Immature natural killer cell (primary cell): Measurements from ENCODE around the gene RANGAP1. TPM values are rescaled to one million over a fixed set of nuclear protein-coding genes. Genes with fewer than 3 reads are reported as not detected.

Source experiments
- DNase-seq, 3 donors: peaks; one replicate each; pipeline ENCODE4 v3.0.0; 2022; ENCODE audit warnings: mixed read lengths in 1 of 3
- H3K27ac Mint-ChIP-seq, 6 donors: one replicate each; pipeline ENCODE4 v1.8.0; 2020; ENCODE audit warnings: mixed read lengths in 6 of 6, mild to moderate bottlenecking in 5 of 6, inconsistent platforms in 4 of 6, moderate library complexity in 3 of 6
- H3K27me3 Mint-ChIP-seq, 3 donors: one replicate each; pipeline ENCODE4 v1.8.0; 2020 to 2021; ENCODE audit warnings: low read depth in 3 of 3, mild to moderate bottlenecking in 3 of 3, mixed read lengths in 3 of 3, moderate library complexity in 3 of 3, inconsistent platforms in 1 of 3
- H3K36me3 Mint-ChIP-seq, 3 donors: one replicate each; pipeline ENCODE4 v1.8.0; 2020; ENCODE audit warnings: mixed read lengths in 3 of 3, inconsistent platforms in 2 of 3, mild to moderate bottlenecking in 2 of 3
- H3K4me1 Mint-ChIP-seq, 2 donors: one replicate each; pipeline ENCODE4 v1.8.0; 2020; ENCODE audit warnings: inconsistent platforms in 2 of 2, mild to moderate bottlenecking in 2 of 2, mixed read lengths in 2 of 2, moderate library complexity in 1 of 2
- H3K4me3 Mint-ChIP-seq, 5 donors: one replicate each; pipeline ENCODE4 v1.8.0; 2020; ENCODE audit warnings: mild to moderate bottlenecking in 5 of 5, mixed read lengths in 5 of 5, inconsistent platforms in 3 of 5, moderate library complexity in 3 of 5
- H3K9me3 Mint-ChIP-seq, 6 donors: one replicate each; pipeline ENCODE4 v1.8.0; 2020; ENCODE audit warnings: mild to moderate bottlenecking in 6 of 6, mixed read lengths in 6 of 6, inconsistent platforms in 4 of 6, moderate library complexity in 3 of 6
- polyA plus RNA-seq, 3 donors: library from polyadenylated mRNA; unstranded; fragments of 300-500 nt; fragmentation: Illumina TruSeq; gene quantifications; one replicate each; pipeline ENCODE4 v1.2.3, GENCODE V29; 2021

The RANGAP1 gene
- polyA plus RNA-seq, 3 donors from 2014 or later, result 10.4 to 29.9 (median 15.6) TPM

GRCh38 chr22:41289671-41290070 lies 3.7 kb upstream of the RANGAP1 start:
- H3K4me3 Mint-ChIP-seq, result no peak overlapping the region
- DNase-seq, result no peak
- peaks cover 3 to 12% (median 7%) of the 10 kb centered on the region in 3 donors for H3K27me3 Mint-ChIP-seq
- no peaks in the 10 kb centered on the region for H3K9me3 Mint-ChIP-seq
- no peaks in the 10 kb centered on the region for H3K36me3 Mint-ChIP-seq
- H3K4me1 Mint-ChIP-seq, result peaks cover 18 to 25% of the 10 kb centered on the region in 2 donors
- H3K27ac Mint-ChIP-seq, result peak overlapping the region in 3 of 6 donors; percentile 7 to 21 (median 17)

DNA sequence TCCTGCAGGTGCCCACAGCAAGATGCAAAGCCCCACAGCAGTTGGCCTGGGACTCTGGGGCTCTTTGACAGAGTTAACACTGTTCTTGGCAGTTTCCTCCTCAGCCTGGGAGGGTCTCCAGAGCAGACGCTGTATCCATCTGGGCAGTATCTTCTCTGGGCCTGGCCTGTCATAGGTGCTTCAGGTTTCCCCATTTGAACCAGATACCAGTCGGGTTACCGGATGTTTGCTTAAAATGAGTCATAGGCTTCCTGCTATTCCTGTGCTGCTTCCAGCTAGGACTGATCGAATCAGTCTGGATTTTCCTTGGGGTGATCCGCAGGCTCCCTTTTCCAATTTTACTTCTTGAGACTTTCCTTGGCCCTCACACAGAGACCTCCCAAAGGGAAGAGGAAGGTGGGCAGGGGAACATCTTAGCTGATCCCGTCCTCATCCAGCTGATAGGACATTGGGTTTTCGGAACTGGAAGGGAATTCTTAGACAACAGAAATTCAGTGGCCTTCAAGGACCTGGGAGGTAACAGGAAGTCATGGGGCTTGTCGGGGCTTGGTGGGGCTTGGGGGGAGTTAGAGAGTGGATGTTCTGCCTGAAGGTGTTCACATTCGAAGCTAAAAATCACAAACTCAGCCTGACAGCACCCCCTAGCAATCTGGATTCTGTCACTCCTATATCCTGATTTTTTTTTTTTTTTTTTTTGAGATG lies 2.4 kb upstream of the RANGAP1 start:
- H3K36me3 Mint-ChIP-seq, result peaks cover 0 to 3% (median 2%) of the 10 kb centered on the region in 3 donors
- H3K27me3 Mint-ChIP-seq, result peaks cover 5 to 14% (median 7%) of the 10 kb centered on the region in 3 donors
- H3K27ac Mint-ChIP-seq, result peak overlapping the region; percentile 26 to 91 (median 78)
- peaks cover 19 to 28% of the 10 kb centered on the region in 2 donors for H3K4me1 Mint-ChIP-seq
- no peak for DNase-seq
- H3K4me3 Mint-ChIP-seq, result peak overlapping the region; percentile 13 to 76 (median 47)
- H3K9me3 Mint-ChIP-seq, result no peaks in the 10 kb centered on the region

GRCh38 chr22:41286639-41287091 lies 678 bp upstream of the RANGAP1 start:
- no peaks in the 10 kb centered on the region for H3K9me3 Mint-ChIP-seq
- H3K27ac Mint-ChIP-seq, result peak overlapping the region; percentile 93 to 98 (median 96)
- H3K36me3 Mint-ChIP-seq, result peaks cover 0 to 8% (median 3%) of the 10 kb centered on the region in 3 donors
- H3K27me3 Mint-ChIP-seq, result peaks cover 5 to 14% (median 7%) of the 10 kb centered on the region in 3 donors
- H3K4me3 Mint-ChIP-seq, result peak overlapping the region; percentile 92 to 98 (median 94)
- H3K4me1 Mint-ChIP-seq, result peaks cover 21 to 34% of the 10 kb centered on the region in 2 donors
- DNase-seq, result no peak

DNA sequence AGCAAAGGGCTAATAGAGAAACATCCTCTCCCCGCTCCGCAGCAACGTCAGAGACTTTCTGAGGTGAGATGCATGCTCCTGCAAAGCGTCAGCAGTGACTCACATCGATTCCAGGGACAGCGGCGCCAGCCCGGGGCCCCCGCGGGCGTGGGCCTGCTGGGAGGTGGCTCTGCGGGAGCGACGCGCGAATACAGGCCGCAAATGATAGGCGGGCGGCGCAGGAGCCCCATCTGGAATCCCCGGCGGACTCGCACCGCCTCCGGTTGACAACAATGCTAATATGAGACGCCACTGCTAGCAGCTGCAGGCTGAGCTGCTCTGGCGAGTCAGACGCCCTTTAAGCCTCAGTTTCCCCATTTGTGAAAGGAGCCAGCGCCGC lies 557 bp downstream of the RANGAP1 start:
- H3K27ac Mint-ChIP-seq, result peak overlapping the region; percentile 92 to 98 (median 96)
- peaks cover 0 to 13% (median 3%) of the 10 kb centered on the region in 3 donors for H3K36me3 Mint-ChIP-seq
- DNase-seq, result peak; percentile 77 to 81 (median 78)
- no peaks in the 10 kb centered on the region for H3K9me3 Mint-ChIP-seq
- peaks cover 5 to 14% (median 7%) of the 10 kb centered on the region in 3 donors for H3K27me3 Mint-ChIP-seq
- H3K4me1 Mint-ChIP-seq, result peaks cover 23 to 34% of the 10 kb centered on the region in 2 donors
- H3K4me3 Mint-ChIP-seq, result peak overlapping the region; percentile 92 to 98 (median 94)

DNA sequence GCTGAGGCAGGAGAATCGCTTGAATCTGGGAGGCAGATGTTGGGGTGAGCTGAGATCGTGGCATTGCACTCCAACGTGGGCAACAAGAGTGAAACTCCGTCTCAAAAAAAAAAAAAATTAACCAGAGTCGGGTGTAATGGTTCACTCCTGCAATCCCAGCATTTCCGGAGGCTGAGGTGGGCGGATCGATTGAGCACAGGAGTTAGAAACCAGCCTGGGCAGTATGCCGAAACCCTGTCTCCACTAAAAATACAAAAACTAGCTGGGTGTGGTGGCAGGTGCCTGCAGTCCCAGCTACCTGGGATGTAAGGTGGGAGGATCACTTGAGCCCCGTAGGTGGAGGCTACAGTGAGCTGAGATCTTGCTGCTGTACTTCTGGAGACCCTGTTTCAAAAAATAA lies 1.5 kb downstream of the RANGAP1 start:
- Mint-ChIP-seq H3K27me3 (peaks cover 5 to 14% (median 7%) of the 10 kb centered on the region in 3 donors), H3K36me3 (peaks cover 0 to 13% (median 3%) of the 10 kb centered on the region in 3 donors), H3K9me3 (no peaks in the 10 kb centered on the region), H3K4me3 (peak overlapping the region; percentile 92 to 98 (median 94)), H3K27ac (peak overlapping the region; percentile 53 to 98 (median 94)), H3K4me1 (peaks cover 23 to 34% of the 10 kb centered on the region in 2 donors)
- no peak for DNase-seq

DNA sequence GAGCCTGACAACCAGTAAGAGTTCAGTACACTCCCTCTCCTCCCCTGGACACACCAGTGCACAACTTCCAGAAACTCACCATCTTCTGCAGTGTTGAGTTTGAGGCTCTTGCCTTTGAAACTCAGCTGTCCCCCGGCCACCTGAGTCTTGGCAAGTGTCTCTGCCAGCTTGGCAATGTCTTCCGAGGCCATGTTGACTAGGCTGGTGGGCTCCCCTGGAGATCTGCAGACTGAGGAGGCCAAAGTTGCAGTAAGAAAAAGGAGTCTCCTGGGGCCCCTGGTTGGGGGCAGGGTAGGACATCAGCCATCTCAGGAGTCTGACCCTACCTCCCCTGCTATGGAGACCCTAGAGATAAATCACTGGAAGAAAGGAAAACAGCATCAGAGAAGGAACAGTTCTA lies 5.1 kb downstream of the RANGAP1 start:
- Mint-ChIP-seq H3K36me3 (peaks cover 8 to 25% (median 14%) of the 10 kb centered on the region in 3 donors), H3K9me3 (no peaks in the 10 kb centered on the region), H3K4me3 (no peak overlapping the region), H3K27ac (no peak overlapping the region), H3K4me1 (peaks cover 10 to 17% of the 10 kb centered on the region in 2 donors), H3K27me3 (peaks cover 4 to 5% (median 4%) of the 10 kb centered on the region in 3 donors)
- DNase-seq, result no peak

DNA sequence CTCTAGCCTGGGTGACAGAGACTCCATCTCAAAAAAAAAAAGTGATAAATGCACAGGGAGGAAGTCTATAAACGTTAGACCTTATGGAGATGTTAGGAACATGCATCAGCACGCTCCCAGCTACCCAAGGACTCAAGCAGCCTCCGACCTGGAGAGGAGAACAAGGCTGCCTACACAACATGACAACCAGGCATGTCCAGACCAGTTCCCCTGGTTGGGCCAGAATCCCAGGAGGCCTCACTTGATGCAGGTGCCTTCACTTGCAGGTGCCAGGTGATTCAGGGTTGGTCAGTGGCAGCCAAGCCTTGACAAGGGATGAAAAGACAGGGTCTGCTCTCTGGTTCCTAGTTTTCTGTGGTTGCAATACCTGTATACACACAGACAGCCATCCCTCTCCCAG lies 5.9 kb downstream of the RANGAP1 start:
- Mint-ChIP-seq H3K4me3 (no peak overlapping the region), H3K36me3 (peaks cover 12 to 28% (median 14%) of the 10 kb centered on the region in 3 donors), H3K27me3 (peaks cover under 1 to 3% (median 3%) of the 10 kb centered on the region in 3 donors), H3K27ac (no peak overlapping the region), H3K4me1 (peaks cover 7 to 13% of the 10 kb centered on the region in 2 donors), H3K9me3 (no peaks in the 10 kb centered on the region)
- DNase-seq, result no peak

DNA sequence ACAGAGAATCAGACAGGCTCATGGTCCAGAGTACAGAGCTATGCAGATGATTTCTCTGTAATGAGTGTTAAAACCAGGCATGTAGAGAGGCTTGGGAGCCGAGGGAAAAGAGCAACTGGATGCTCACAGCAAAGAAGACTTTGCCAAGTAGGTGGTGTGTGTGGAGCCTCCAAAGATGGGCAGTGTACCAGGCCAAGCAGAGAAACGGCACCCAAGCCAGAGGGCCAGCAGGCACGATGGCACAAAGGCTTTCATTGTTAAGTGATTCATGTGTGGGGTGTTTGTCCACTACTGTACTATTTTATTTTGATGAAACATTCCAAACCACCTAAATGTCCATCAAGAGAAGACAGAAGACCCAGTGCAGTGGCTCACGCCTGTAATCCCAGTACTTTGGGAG lies 11.1 kb downstream of the RANGAP1 start:
- no peak overlapping the region for H3K4me3 Mint-ChIP-seq
- peaks cover 20 to 25% (median 24%) of the 10 kb centered on the region in 3 donors for H3K36me3 Mint-ChIP-seq
- no peaks in the 10 kb centered on the region for H3K9me3 Mint-ChIP-seq
- H3K4me1 Mint-ChIP-seq, result no peaks in the 10 kb centered on the region
- H3K27me3 Mint-ChIP-seq, result peaks cover 0 to 2% (median 1%) of the 10 kb centered on the region in 3 donors
- H3K27ac Mint-ChIP-seq, result peak overlapping the region in 1 of 6 donors; percentile 23
- DNase-seq, result no peak

GRCh38 chr22:41273128-41273527 lies 12.9 kb downstream of the RANGAP1 start:
- Mint-ChIP-seq H3K27me3 (peaks cover 0 to 2% (median 1%) of the 10 kb centered on the region in 3 donors), H3K27ac (no peak overlapping the region), H3K4me3 (no peak overlapping the region), H3K4me1 (no peaks in the 10 kb centered on the region), H3K9me3 (no peaks in the 10 kb centered on the region), H3K36me3 (peaks cover 20 to 28% (median 22%) of the 10 kb centered on the region in 3 donors)
- no peak for DNase-seq

- Mint-ChIP-seq H3K27ac (no peak overlapping the region), H3K27me3 (peaks cover 0 to 2% (median 1%) of the 10 kb centered on the region in 3 donors), H3K4me1 (no peaks in the 10 kb centered on the region), H3K9me3 (no peaks in the 10 kb centered on the region), H3K36me3 (peaks cover 13 to 22% (median 18%) of the 10 kb centered on the region in 3 donors), H3K4me3 (no peak overlapping the region)
- DNase-seq, result no peak
Observed at GRCh38 chr22:41271787-41272186, 14.2 kb downstream of the RANGAP1 start.

DNA sequence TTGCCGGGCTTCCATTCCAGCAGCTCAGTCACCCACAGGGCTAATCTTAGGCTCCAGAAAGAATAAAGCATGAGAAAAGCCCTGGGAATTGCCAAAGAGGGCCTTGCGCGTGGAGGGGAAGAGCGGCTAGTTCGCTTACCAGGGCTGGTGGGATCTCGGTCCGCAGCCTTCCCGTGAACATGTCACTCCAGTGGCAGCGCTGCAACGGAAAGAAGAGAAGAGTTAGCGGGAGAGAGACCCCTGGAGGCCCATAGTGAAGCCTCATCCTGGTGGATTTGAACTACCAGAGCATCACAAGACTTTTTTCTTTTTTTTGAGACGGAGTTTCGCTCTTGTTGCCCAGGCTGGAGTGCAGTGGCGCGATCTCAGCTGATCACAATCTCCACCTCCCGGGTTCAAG lies 18.0 kb downstream of the RANGAP1 start:
- peaks cover 5 to 21% (median 19%) of the 10 kb centered on the region in 3 donors for H3K36me3 Mint-ChIP-seq
- H3K4me1 Mint-ChIP-seq, result no peaks in the 10 kb centered on the region
- no peaks in the 10 kb centered on the region for H3K9me3 Mint-ChIP-seq
- no peak overlapping the region for H3K27ac Mint-ChIP-seq
- H3K4me3 Mint-ChIP-seq, result no peak overlapping the region
- DNase-seq, result no peak
- peaks cover 0 to 2% (median 0%) of the 10 kb centered on the region in 3 donors for H3K27me3 Mint-ChIP-seq

DNA sequence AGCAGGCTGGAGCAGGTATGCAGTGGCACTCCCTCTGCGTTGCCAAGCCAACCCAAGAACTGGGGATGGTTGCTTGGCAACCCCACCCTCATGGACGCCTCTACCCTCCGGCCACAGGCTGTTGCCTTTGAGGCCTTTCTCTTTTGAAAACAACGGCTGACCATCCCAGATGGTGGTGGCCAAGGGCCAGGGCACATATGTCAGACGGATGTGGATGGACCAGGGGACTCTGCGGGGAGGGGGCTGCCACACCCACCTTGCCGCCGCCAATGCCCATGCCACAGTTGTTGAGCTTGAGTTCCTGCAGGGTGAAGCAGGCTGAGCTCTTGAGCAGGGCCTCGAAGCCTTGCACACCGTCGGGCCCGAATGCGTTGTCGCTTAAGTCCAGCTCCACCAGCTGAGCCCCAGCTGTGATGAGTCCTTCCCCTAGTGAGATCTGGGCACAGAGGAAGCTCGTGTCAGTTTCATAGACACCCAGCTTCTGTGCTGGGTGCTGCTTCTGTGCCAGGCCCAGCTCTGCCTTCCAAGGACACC lies 21.5 kb downstream of the RANGAP1 start:
- Mint-ChIP-seq H3K27ac (no peak overlapping the region), H3K4me3 (no peak overlapping the region), H3K27me3 (no peaks in the 10 kb centered on the region), H3K36me3 (peaks cover 4 to 27% (median 11%) of the 10 kb centered on the region in 3 donors), H3K4me1 (no peaks in the 10 kb centered on the region), H3K9me3 (no peaks in the 10 kb centered on the region)
- no peak for DNase-seq

DNA sequence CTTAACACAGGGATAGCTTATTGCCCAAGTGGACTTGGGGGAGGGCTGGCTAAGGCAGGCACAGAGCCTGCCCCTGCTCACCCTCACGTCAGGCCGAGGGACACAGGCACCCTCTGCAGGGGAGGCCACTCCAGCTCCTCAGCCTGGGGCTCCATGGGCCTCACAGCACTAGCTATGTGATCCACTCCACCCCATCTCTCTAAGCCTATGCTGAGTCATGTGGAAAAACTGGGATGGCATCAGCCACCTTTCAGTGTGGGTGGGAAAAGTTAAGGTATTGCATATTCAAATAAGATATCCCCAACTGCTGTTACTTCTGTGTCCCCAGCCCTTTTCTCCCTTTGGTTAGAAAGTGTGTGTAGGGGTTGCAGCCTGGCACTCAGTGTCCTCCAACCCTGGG lies 22.3 kb downstream of the RANGAP1 start:
- Mint-ChIP-seq H3K36me3 (peaks cover 4 to 31% (median 11%) of the 10 kb centered on the region in 3 donors), H3K4me3 (no peak overlapping the region), H3K27ac (no peak overlapping the region), H3K9me3 (no peaks in the 10 kb centered on the region), H3K27me3 (no peaks in the 10 kb centered on the region), H3K4me1 (no peaks in the 10 kb centered on the region)
- DNase-seq, result no peak

DNA sequence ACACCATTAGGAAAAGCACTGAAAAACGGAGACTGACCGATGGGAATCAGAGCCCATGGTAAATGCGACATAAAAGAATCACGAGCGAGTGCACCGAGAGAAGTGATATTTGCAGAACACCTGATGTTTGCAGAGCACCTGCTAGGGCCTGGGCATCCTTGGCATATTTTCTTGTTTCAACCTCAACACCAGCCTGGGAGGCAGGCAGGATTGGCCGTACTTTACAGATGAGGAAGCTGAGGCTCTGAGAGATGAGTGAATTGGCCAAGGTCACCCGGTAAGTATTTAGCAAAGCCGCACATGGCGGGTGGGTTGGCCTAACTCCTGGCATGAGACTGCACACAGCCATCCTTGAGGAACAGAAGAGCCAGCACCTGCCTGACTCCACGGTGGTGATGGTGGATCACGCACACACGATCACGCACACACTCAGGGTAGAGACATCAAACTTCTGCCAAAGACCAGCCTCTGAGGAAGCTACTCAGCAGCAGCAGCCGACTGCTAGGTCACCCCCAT lies 23.7 kb downstream of the RANGAP1 start:
- no peaks in the 10 kb centered on the region for H3K4me1 Mint-ChIP-seq
- no peaks in the 10 kb centered on the region for H3K27me3 Mint-ChIP-seq
- H3K9me3 Mint-ChIP-seq, result no peaks in the 10 kb centered on the region
- H3K36me3 Mint-ChIP-seq, result peaks cover 4 to 27% (median 8%) of the 10 kb centered on the region in 3 donors
- DNase-seq, result no peak
- H3K4me3 Mint-ChIP-seq, result no peak overlapping the region
- H3K27ac Mint-ChIP-seq, result no peak overlapping the region
